ENCODE data around the gene CEP131. TPM values are rescaled to one million over a fixed set of nuclear protein-coding genes. Genes with fewer than 3 reads are reported as not detected.

CEP131 gene
- total RNA-seq, 1 donor from 2014 or later, result 26.8 TPM

- DNase-seq (ENCODE audit: extremely low spot score, unreplicated experiment), result no peak
- no peaks in the 10 kb centered on the region for H3K27me3 Mint-ChIP-seq
- H3K9me3 Mint-ChIP-seq, result no peaks in the 10 kb centered on the region
- no peaks in the 10 kb centered on the region for H3K4me1 Mint-ChIP-seq (ENCODE audit: unreplicated experiment)
- no peak overlapping the region for H3K4me3 Mint-ChIP-seq
- no peak for TF ChIP-seq CTCF (conservative IDR thresholded peaks at IDR 0.05)
- H3K36me3 Mint-ChIP-seq, result no peaks in the 10 kb centered on the region
- no peak overlapping the region for H3K27ac Mint-ChIP-seq
Observed at GRCh38 chr17:81198826-81199481, 23.8 kb downstream of the CEP131 start.

- TF ChIP-seq CTCF (conservative IDR thresholded peaks at IDR 0.05), result no peak
- Mint-ChIP-seq H3K36me3 (no peaks in the 10 kb centered on the region), H3K27me3 (no peaks in the 10 kb centered on the region), H3K9me3 (no peaks in the 10 kb centered on the region), H3K27ac (no peak overlapping the region), H3K4me3 (no peak overlapping the region), H3K4me1 (ENCODE audit: unreplicated experiment) (no peaks in the 10 kb centered on the region)
- no peak for DNase-seq (ENCODE audit: extremely low spot score, unreplicated experiment)
Observed at GRCh38 chr17:81197831-81198490, 24.8 kb downstream of the CEP131 start.

DNA sequence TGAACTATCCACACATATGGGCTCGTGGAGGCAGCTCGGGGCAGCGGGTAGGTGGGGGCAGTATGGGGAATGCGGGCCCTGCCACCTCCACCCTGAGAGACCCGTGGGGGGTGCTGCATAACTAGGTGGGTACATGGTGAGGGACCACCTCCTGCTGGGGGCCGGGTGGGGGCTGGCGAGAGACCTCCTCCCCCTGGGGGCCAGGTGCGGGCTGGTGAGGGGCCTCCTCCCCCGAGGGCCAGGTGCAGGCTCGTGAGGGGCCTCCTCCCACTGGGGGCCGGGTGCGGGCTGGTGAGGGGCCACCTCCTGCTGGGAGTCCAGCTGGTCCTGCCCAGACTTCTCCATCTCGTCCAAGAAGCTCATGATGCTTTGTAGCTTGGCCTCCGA lies 25.4 kb downstream of the CEP131 start:
- Mint-ChIP-seq H3K27ac (no peak overlapping the region), H3K4me3 (no peak overlapping the region), H3K27me3 (no peaks in the 10 kb centered on the region), H3K36me3 (no peaks in the 10 kb centered on the region), H3K9me3 (no peaks in the 10 kb centered on the region), H3K4me1 (ENCODE audit: unreplicated experiment) (no peaks in the 10 kb centered on the region)
- TF ChIP-seq CTCF (conservative IDR thresholded peaks at IDR 0.05), result no peak
- DNase-seq (ENCODE audit: extremely low spot score, unreplicated experiment), result no peak

GRCh38 chr17:81196505-81197408 lies 26.0 kb downstream of the CEP131 start:
- H3K9me3 Mint-ChIP-seq, result no peaks in the 10 kb centered on the region
- no peaks in the 10 kb centered on the region for H3K36me3 Mint-ChIP-seq
- no peaks in the 10 kb centered on the region for H3K27me3 Mint-ChIP-seq
- no peak for DNase-seq (ENCODE audit: extremely low spot score, unreplicated experiment)
- H3K4me1 Mint-ChIP-seq (ENCODE audit: unreplicated experiment), result no peaks in the 10 kb centered on the region
- H3K27ac Mint-ChIP-seq, result no peak overlapping the region
- H3K4me3 Mint-ChIP-seq, result no peak overlapping the region
- TF ChIP-seq CTCF (conservative IDR thresholded peaks at IDR 0.05), result no peak

GRCh38 chr17:81195941-81196495 lies 26.7 kb downstream of the CEP131 start:
- H3K27ac Mint-ChIP-seq, result no peak overlapping the region
- no peaks in the 10 kb centered on the region for H3K4me1 Mint-ChIP-seq (ENCODE audit: unreplicated experiment)
- DNase-seq (ENCODE audit: extremely low spot score, unreplicated experiment), result no peak
- no peaks in the 10 kb centered on the region for H3K9me3 Mint-ChIP-seq
- no peaks in the 10 kb centered on the region for H3K36me3 Mint-ChIP-seq
- no peaks in the 10 kb centered on the region for H3K27me3 Mint-ChIP-seq
- no peak overlapping the region for H3K4me3 Mint-ChIP-seq
- TF ChIP-seq CTCF (conservative IDR thresholded peaks at IDR 0.05), result no peak

All from type B pancreatic cell (in vitro differentiated cells).